HG03139 (cell line): ENCODE data around the gene PRDM16.

Experiments
- ATAC-seq: cut with Tn5 transposase; IDR thresholded peaks from one replicate; pipeline ENCODE4 v1.9.1; 2021; ENCODE audit not compliant: unreplicated experiment

PRDM16 gene

GRCh38 chr1:3101124-3101939 is 32.3 kb downstream of the PRDM16 start:
- no peak for ATAC-seq

DNA sequence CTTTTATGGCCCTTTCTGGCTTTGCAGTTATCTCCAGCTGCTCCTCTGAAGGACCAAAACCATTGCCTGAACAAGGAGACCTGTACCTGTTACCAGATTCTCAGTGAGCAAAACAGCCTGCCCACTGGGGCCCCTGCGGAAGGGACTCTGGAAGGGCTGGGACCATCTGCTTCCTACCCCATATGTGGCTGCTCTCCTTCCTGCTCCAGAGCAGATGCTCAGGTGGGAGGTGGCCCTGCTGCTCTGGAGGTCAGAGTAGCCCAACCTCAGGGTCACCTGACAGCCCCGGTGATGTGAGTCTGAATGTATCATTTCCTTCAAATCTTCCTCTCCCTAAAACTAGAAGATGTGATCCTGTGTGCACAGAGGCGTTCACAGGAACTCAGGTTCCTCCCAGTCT is 33.6 kb downstream of the PRDM16 start:
- no peak for ATAC-seq

- no peak for ATAC-seq
Measured at GRCh38 chr1:3103967-3104677, 35.1 kb downstream of the PRDM16 start.

GRCh38 chr1:3105167-3105863 is 36.3 kb downstream of the PRDM16 start:
- ATAC-seq = no peak

DNA sequence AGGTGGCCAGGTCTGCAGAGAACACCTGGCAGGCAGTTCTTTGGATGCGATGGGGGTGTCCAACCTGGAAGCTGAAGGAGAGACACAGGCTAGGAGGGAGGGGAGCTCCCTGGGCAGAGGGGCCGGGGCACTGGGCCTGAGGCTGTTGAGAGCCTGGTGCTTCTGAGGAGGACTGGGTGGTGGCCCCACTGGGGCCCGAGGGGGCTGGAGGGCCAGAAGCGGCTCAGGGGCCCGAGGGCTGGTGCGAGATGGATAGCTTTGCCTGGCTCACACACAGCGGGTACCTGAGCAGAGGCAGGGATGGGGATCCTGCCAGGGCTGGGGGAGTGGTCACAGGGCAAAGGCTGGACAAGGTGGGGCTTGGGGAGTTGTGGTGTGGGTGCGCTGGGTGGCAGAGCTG is 37.2 kb downstream of the PRDM16 start:
- ATAC-seq = no peak

- ATAC-seq = no peak
Measured at GRCh38 chr1:3107201-3107600, 38.2 kb downstream of the PRDM16 start.

GRCh38 chr1:3109355-3109754 is 40.4 kb downstream of the PRDM16 start:
- no peak for ATAC-seq

GRCh38 chr1:3111348-3112021 is 42.5 kb downstream of the PRDM16 start:
- no peak for ATAC-seq

DNA sequence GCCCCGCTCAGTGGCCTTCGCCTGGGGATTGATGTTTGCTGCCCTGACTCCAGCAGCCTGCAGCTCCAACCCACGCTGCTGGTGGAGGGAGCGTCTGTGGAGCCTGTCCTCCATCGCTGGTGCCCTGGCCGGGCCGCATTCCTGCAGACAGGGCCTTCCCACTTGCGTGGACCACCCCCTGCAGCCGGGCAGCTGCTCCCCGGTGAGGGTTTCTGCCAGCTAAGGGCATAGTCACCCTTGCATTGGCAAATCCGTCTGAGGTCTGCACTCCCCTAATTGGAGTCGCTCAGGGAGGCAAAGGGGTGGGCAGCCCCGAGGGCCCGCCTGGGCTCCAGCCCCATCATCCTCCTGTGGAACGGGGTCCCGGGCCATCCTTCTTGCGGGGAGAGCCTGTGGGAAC is 43.5 kb downstream of the PRDM16 start:
- ATAC-seq = no peak

DNA sequence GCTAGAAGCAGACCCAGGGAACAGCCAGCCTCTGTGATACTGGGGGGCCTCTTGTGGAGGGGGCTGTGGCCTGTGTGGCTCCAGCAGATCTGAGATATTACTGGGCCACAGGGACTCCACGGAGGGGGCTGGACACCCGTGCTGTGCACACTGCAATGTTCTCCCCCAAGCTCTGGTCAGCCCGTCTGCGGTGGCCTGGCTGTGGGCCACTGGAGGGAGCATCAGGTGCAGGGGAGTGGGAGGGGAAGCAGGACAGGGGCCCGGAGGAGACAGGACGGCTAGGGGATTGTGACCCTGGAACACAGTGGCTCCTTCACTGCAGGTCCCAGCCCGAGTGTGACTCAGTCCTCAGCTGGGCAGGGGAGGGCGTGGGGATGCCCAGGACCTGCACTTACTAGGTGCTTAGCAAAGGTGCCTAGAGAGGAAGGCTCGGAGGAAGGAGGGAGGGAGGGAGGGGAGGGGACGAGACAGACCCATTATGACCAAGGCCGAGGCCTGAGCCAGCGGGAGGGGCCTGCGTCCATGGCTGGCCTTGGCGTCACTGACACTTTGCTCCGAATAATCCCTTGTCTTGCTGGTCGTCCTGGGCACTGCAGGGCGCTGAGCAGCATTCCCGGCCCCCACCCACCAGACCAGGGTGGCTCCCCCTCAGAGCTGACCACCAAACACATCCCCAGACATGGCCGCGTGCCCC is 44.2 kb downstream of the PRDM16 start:
- ATAC-seq = no peak

DNA sequence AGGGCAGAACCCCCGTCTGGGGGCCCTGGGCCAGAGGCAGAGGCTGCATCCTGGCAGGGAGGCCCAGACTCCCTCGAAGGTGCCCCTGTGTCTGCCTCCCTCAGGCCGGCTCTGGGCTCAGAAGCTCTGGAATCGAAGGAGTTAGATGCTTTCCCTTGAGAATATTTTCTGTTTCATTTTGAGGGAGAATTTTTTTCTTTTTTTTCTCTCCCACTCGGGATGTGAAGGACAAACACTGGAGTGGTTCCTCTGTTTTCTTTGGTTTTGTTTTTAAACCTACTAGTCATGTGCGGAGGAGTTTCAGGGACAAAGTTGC is 44.7 kb downstream of the PRDM16 start:
- no peak for ATAC-seq

DNA sequence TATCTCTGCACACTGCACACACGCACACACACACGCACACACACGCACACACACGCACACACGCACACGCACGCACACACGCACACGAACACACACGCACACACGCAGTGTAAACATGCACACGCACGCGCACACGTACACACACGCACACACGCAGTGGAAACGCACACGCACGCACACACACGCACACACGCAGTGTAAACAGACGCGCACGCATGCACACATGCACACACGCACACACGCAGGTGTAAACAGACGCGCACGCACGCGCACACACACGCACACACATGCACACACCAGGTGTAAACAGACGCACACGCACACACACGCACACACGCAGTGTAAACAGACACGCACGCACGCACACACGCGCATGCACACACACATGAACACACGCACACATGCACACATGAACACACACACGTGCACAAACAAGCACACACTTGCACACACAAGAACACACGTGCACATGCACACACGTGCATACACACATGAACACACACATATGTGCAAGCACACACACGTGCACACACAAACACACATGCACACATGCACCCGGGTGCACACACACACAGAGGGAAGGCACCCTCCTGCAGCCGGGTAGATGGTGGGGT is 45.2 kb downstream of the PRDM16 start:
- ATAC-seq = no peak

GRCh38 chr1:3114846-3115245 is 45.8 kb downstream of the PRDM16 start:
- no peak for ATAC-seq

GRCh38 chr1:3115275-3116149 is 46.5 kb downstream of the PRDM16 start:
- ATAC-seq = no peak

- no peak for ATAC-seq
Measured at GRCh38 chr1:3116150-3116510, 47.1 kb downstream of the PRDM16 start.

- ATAC-seq = no peak
Measured at GRCh38 chr1:3116560-3116959, 47.6 kb downstream of the PRDM16 start.

DNA sequence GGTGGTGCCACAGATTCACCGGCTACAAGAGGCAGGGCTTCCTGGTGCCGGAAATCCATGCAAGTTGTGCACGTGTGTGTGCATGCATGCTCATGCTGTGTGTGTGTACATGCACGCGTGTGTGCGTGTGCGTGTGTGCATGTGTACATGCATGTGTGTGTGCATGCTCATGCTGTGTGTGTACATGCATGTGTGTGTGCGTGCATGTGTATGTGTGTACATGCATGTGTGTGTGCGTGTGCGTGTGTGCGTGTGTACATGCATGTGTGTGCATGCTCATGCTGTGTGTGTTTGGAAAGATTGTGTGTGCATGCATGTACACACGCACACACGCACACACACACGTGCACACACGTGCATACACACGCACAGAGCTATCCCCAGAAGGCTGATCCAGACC is 48.9 kb downstream of the PRDM16 start:
- ATAC-seq = no peak

DNA sequence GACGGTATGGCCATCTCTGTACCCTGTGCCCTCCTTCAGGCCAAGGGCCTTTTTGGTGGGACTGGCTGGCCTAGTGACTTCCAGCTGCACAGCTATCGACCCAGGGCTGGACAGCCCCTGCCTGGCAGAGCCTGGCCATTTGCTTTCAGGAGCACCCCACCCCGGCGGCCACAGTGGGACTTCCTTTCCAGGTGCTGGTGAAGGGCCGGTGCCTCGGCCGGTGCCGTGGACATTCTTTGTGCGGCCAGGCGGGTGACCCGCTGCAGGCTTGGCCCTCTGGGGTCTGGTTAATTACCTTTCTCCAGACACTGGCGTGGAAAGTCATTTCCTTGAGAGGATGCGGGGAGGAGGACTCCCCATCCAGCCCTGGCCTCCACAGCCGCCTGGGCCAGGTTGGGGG is 50.1 kb downstream of the PRDM16 start:
- ATAC-seq = no peak

- no peak for ATAC-seq
Measured at GRCh38 chr1:3119725-3120124, 50.7 kb downstream of the PRDM16 start.

GRCh38 chr1:3120140-3120539 is 51.1 kb downstream of the PRDM16 start:
- no peak for ATAC-seq
